OCI-LY7 (cell line): ENCODE data around the gene PDGFB. TPM values are rescaled to one million over a fixed set of nuclear protein-coding genes. Genes with fewer than 3 reads are reported as not detected.

ENCODE experiments used
- BruUV-seq: library from RNA; stranded (reverse); fragments of 400-500 nt; replicated peaks from 2 replicates; lab custom pipeline; 2021; lab: Mats Ljungman, UMichigan
- CTCF ChIA-PET: fragments of 300-600 bp; sonication (Branson Sonifier 250); formaldehyde crosslinking; loops from one replicate; lab custom pipeline; 2022; ENCODE audit warnings: antibody characterized with exemption; ENCODE audit not compliant: unreplicated experiment; lab: Charles Lee
- POLR2A ChIA-PET: fragments of 300-600 bp; sonication (Branson Sonifier 250); formaldehyde crosslinking; loops from one replicate; lab custom pipeline; 2022; ENCODE audit warnings: antibody characterized with exemption; lab: Charles Lee
- DNase-seq: peaks from one replicate; pipeline ENCODE4 v3.0.0-alpha.2; 2015; ENCODE audit warnings: low spot score
- H2AFZ ChIP-seq: fragments of 200-600 bp; sonication (generic), shearing (Covaris generic); 2 replicates; pipeline ENCODE4 v1.6.1; 2014; ENCODE audit warnings: mild to moderate bottlenecking, antibody characterized with exemption, low read length, moderate library complexity
- H3K27ac ChIP-seq: fragments of 200-600 bp; sonication (generic); 2 replicates; pipeline ENCODE4 v1.5.1; 2014; ENCODE audit warnings: mixed run types, low read depth, mild to moderate bottlenecking, moderate library complexity, low read length, inconsistent platforms; ENCODE audit not compliant: poor library complexity, severe bottlenecking
- H3K36me3 ChIP-seq: fragments of 200-600 bp; sonication (generic); 2 replicates; pipeline ENCODE4 v1.6.1; 2014; ENCODE audit warnings: mild to moderate bottlenecking, antibody characterized with exemption, low read length, moderate library complexity, mixed read lengths; ENCODE audit not compliant: insufficient read depth
- H3K4me1 ChIP-seq: fragments of 200-600 bp; sonication (generic); 2 replicates; pipeline ENCODE4 v1.5.1; 2014; ENCODE audit warnings: mild to moderate bottlenecking, low read length; ENCODE audit not compliant: insufficient read depth, poor library complexity, severe bottlenecking
- H3K4me2 ChIP-seq: fragments of 200-600 bp; sonication (generic); 2 replicates; pipeline ENCODE4 v1.6.1; 2014; ENCODE audit warnings: mild to moderate bottlenecking, low read length
- H3K4me3 ChIP-seq: fragments of 200-600 bp; sonication (generic); 2 replicates; pipeline ENCODE4 v1.5.1; 2014; ENCODE audit warnings: mild to moderate bottlenecking, low read depth, low read length; ENCODE audit not compliant: poor library complexity, severe bottlenecking
- H3K79me2 ChIP-seq: fragments of 200-600 bp; sonication (generic); 2 replicates; pipeline ENCODE4 v1.6.1; 2016; ENCODE audit warnings: low read depth, mild to moderate bottlenecking, low read length, moderate library complexity, mixed read lengths; ENCODE audit not compliant: insufficient read depth
- H3K9me2 ChIP-seq: fragments of 200-600 bp; sonication (generic); 2 replicates; pipeline ENCODE4 v1.6.1; 2016; ENCODE audit warnings: mild to moderate bottlenecking, low read length, mixed read lengths; ENCODE audit not compliant: insufficient read depth
- H3K9me3 ChIP-seq: fragments of 200-600 bp; sonication (generic); 2 replicates; pipeline ENCODE4 v1.6.1; 2014; ENCODE audit warnings: mild to moderate bottlenecking, mixed run types, low read length, mixed read lengths
- H4K20me1 ChIP-seq: fragments of 200-600 bp; sonication (generic); 2 replicates; pipeline ENCODE4 v1.6.1; 2014; ENCODE audit warnings: mild to moderate bottlenecking, antibody characterized with exemption, low read length, moderate library complexity, mixed read lengths; ENCODE audit not compliant: insufficient read depth
- EZH2phosphoT487 ChIP-seq: fragments of 200-600 bp; sonication (generic); IDR thresholded peaks from 2 replicates; pipeline ENCODE4 v1.6.1; 2018; ENCODE audit warnings: low read depth, borderline replicate concordance, mild to moderate bottlenecking, mixed run types, antibody characterized with exemption, low read length, moderate library complexity, mixed read lengths
- intact Hi-C: fragments of 100-400 bp; cut with micrococcal nuclease; formaldehyde crosslinking; loops from one replicate; pipeline ENCODE4 v1.10.0; 2022; ENCODE audit not compliant: unreplicated experiment
- total RNA-seq, 2 experiments: library from RNA; depleted of rRNA in 1 of 2; stranded (reverse); fragments of >200 nt in 1 of 2; shearing (Covaris generic) in 1 of 2; gene quantifications; 2 replicates each; pipeline ENCODE4 v1.2.3, GENCODE V29; 2014 to 2022
- TF ChIP-seq, protein P1 (sequence below): fragments of 200-600 bp; sonication (generic); conservative IDR thresholded peaks from 2 replicates; pipeline ENCODE4 v1.5.1; 2014; ENCODE audit warnings: mild to moderate bottlenecking, antibody characterized with exemption, low read length, moderate library complexity, mixed read lengths

Gene PDGFB
- total RNA-seq, 2 experiments from 2014 or later: 0.27 TPM; not detected in 1

DNA sequence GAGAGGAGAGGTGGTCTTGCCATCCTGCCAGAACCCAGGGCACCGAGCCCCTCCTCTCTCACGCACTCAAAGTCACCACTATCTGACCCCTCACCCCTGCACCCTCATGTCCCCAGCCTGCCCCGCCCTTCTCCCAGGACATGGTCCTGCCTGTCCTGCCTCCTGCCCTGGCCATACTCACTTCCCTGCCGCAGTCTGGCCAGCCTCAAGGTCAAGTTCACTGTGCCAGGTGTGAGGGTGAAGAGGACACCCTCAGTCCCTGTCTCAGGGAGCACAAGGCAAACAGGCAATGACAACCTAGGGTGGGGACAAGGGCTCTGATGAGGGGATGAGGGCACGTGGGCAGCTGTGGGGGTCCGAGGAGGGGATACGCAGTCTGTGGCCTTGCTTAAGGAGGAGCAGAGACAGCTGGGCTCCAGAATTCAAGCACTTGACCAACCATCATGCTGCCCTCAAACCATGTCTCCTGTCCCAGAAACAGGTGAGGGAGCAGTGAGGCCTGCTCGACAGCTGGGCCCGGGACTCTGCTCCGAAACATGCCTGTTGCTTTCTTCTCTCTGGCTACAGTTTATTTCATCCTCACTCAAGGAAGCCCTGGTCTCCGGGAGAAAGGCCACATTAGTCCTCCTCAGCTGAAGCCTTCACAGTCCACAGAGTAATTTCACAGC lies 36.6 kb downstream of the PDGFB start:
- ChIA-PET POLR2A (no interaction called here), CTCF (no interaction called here)
- Histone ChIP-seq H3K79me2 (no peaks in the 10 kb centered on the region), H3K9me3 (no peaks in the 10 kb centered on the region), H3K4me1 (no peaks in the 10 kb centered on the region), H2AFZ (no peak overlapping the region), H3K4me3 (no peak overlapping the region), H4K20me1 (no peaks in the 10 kb centered on the region), H3K4me2 (no peak overlapping the region), H3K9me2 (no peaks in the 10 kb centered on the region), H3K36me3 (no peaks in the 10 kb centered on the region), H3K27ac (no peak overlapping the region)
- BruUV-seq: no TSS peak
- TF ChIP-seq EZH2phosphoT487: no peak
- TF ChIP-seq, protein P1, sequence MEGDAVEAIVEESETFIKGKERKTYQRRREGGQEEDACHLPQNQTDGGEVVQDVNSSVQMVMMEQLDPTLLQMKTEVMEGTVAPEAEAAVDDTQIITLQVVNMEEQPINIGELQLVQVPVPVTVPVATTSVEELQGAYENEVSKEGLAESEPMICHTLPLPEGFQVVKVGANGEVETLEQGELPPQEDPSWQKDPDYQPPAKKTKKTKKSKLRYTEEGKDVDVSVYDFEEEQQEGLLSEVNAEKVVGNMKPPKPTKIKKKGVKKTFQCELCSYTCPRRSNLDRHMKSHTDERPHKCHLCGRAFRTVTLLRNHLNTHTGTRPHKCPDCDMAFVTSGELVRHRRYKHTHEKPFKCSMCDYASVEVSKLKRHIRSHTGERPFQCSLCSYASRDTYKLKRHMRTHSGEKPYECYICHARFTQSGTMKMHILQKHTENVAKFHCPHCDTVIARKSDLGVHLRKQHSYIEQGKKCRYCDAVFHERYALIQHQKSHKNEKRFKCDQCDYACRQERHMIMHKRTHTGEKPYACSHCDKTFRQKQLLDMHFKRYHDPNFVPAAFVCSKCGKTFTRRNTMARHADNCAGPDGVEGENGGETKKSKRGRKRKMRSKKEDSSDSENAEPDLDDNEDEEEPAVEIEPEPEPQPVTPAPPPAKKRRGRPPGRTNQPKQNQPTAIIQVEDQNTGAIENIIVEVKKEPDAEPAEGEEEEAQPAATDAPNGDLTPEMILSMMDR: no peak
- no peak for DNase-seq
- intact Hi-C loops: no loop called here

DNA sequence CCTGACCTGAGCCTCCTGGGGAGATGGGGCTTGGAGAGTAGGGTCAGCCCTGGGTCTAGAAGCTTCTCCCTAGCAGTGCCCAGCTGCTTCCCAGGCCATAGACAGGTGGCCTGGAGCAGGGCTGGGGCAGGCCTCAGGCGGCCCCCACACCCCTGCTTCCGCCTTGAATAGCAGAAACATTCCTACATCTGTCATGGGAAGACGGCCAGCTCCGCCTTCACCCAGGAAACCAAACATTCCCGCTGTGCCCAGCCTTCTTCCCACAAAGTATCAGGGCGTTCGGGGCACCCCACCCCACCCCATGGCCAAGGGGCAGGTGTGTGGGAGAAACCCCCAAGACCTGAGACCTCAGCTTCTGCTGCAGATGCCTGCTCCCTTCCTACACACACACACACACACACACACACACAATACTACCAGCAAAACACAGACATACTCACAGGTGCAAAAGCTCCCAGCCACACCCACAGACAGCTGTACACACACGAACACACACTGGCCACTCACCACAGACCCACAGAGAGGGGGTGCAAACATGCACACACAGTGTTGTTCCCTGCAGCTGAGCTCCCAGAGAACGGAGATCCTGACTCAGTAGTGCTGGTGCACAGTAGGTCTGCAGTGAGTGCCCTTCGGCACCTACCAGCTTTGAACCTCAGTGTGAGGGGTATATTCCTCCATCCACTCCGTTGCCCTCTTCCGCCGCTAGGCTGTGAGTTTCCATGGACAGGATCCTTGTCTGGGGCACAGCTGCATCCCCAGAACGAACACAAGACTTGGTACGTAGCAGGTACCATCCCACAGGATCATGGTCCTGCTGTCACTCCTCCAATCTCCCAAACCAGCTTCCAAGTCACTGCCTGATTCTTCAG lies 37.4 kb downstream of the PDGFB start:
- Histone ChIP-seq H3K27ac (no peak overlapping the region), H3K9me2 (no peaks in the 10 kb centered on the region), H3K79me2 (no peaks in the 10 kb centered on the region), H4K20me1 (no peaks in the 10 kb centered on the region), H3K36me3 (no peaks in the 10 kb centered on the region), H3K4me1 (no peaks in the 10 kb centered on the region), H3K9me3 (no peaks in the 10 kb centered on the region), H3K4me2 (no peak overlapping the region), H3K4me3 (no peak overlapping the region), H2AFZ (no peak overlapping the region)
- intact Hi-C loops: no loop called here
- no TSS peak for BruUV-seq
- no peak for DNase-seq
- POLR2A ChIA-PET: no interaction called here
- TF ChIP-seq, protein P1: no peak
- TF ChIP-seq EZH2phosphoT487: no peak
- CTCF ChIA-PET: no interaction called here

DNA sequence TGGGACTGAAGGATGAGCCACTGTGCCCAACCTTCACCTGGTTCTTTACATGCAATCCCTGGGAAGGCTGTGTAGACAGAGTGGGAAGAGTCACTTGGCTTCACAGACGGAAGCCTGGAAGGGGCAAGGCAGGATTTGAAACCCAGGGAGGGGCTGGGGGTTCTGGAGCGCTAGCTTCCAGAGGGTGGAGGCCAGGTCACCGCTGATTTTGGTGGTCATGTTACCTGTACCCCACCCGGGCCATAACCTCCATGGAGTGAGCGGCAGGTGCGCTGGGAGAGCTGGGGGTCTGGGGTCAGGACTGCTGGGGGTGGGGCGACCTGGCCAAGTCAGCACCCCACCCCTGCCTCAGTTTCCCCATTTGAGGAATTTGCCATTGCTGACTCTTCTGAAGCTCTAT lies 38.3 kb downstream of the PDGFB start:
- intact Hi-C loops: no loop called here
- CTCF ChIA-PET: no interaction called here
- Histone ChIP-seq H3K4me1 (no peaks in the 10 kb centered on the region), H3K9me3 (no peaks in the 10 kb centered on the region), H3K4me2 (no peak overlapping the region), H3K9me2 (no peaks in the 10 kb centered on the region), H3K4me3 (no peak overlapping the region), H2AFZ (no peak overlapping the region), H3K79me2 (no peaks in the 10 kb centered on the region), H3K36me3 (no peaks in the 10 kb centered on the region), H3K27ac (no peak overlapping the region), H4K20me1 (no peaks in the 10 kb centered on the region)
- DNase-seq: no peak
- TF ChIP-seq, protein P1: no peak
- no peak for TF ChIP-seq EZH2phosphoT487
- BruUV-seq: no TSS peak
- POLR2A ChIA-PET: no interaction called here
